ENCODE measurements around the gene TMEM165.

DNA sequence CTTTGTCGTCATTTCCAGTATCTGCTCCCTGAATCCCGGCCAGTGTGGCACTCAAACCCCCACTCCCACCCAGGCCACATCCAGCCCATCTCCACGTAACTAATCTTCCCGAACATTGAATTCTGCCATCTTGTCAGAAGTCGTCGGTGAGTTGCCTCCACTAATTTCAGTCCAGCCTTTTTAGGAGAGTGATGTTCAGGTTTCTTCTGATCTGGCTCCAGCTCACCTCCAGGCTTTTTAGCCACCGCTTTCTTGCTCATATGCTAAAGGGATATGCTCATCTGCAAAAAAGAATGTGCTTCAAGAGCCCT lies 1.3 kb downstream of the TMEM165 start:
- TF ChIP-seq SP1 (CRISPR knock-in tag; IDR thresholded peaks at IDR 0.05) (no peak), ZC3H11A (IDR thresholded peaks at IDR 0.05; ENCODE audit: low read depth, low read length) (no peak), ZNF23 (CRISPR knock-in tag; IDR thresholded peaks at IDR 0.05) (no peak)
- TF ChIP-seq, protein P1, sequence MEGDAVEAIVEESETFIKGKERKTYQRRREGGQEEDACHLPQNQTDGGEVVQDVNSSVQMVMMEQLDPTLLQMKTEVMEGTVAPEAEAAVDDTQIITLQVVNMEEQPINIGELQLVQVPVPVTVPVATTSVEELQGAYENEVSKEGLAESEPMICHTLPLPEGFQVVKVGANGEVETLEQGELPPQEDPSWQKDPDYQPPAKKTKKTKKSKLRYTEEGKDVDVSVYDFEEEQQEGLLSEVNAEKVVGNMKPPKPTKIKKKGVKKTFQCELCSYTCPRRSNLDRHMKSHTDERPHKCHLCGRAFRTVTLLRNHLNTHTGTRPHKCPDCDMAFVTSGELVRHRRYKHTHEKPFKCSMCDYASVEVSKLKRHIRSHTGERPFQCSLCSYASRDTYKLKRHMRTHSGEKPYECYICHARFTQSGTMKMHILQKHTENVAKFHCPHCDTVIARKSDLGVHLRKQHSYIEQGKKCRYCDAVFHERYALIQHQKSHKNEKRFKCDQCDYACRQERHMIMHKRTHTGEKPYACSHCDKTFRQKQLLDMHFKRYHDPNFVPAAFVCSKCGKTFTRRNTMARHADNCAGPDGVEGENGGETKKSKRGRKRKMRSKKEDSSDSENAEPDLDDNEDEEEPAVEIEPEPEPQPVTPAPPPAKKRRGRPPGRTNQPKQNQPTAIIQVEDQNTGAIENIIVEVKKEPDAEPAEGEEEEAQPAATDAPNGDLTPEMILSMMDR (IDR thresholded peaks at IDR 0.05 in 2 of 3, conservative IDR thresholded peaks at IDR 0.05 in 1 of 3; ENCODE audit: insufficient read depth in 2 of 3, low read depth in 1 of 3, low read length in 3 of 3): no peak
- TF ChIP-seq, protein P2, sequence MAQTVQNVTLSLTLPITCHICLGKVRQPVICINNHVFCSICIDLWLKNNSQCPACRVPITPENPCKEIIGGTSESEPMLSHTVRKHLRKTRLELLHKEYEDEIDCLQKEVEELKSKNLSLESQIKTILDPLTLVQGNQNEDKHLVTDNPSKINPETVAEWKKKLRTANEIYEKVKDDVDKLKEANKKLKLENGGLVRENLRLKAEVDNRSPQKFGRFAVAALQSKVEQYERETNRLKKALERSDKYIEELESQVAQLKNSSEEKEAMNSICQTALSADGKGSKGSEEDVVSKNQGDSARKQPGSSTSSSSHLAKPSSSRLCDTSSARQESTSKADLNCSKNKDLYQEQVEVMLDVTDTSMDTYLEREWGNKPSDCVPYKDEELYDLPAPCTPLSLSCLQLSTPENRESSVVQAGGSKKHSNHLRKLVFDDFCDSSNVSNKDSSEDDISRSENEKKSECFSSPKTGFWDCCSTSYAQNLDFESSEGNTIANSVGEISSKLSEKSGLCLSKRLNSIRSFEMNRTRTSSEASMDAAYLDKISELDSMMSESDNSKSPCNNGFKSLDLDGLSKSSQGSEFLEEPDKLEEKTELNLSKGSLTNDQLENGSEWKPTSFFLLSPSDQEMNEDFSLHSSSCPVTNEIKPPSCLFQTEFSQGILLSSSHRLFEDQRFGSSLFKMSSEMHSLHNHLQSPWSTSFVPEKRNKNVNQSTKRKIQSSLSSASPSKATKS (CRISPR knock-in tag; IDR thresholded peaks at IDR 0.05): no peak
